ENCODE results near the gene SCN4A. TPM values are rescaled to one million over a fixed set of nuclear protein-coding genes. Genes with fewer than 3 reads are reported as not detected.

The SCN4A gene
- total RNA-seq, 1 donor from 2014 or later: 0.43 TPM

DNA sequence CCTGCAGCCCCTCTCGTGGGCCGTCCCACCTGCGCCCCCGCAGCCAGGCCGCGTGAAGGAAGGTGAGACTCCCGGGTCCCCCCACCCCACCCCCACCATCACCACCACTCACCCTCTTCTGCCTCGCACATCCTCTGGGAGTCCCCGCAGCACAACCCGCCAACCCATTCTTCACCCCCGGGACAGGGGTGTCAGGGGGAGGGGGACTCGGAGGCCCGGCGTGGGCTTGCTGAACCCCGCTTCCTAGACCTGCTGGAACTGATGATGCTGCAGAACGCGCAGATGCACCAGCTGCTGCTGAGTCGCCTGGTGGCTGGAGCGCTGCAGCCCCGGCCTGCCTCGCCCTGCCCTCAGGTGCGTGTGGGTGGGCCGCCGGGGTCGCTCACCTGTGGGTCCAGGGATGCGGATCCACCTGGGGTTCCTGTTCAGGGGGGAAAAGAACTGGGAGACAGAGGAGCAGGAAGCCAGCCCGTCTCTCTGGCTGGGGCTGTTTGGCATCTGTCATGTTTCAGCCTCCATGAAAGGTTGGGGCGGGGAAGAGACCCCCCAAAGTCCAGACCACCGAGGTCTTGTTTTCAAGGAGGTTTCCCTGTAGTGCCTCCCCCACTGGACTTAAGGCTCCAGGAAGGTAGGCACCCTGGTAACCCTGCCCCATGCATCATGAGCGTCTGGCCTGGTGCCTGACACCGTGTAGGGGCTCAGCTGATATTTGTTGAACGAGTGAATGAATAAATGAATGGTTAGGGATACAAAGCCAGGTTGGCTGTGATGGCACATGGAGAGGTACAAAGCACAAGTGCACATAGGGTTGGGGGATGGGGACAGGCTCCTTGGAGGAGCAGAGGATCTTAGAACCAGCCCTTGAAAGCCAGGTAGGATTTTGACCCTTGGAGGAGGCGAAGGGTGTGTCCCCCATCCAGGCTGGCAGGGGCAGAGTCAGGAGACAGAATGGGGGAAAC, 26.3 kb upstream of the SCN4A start:
- FAIRE-seq: no peak
- H3K4me3 Mint-ChIP-seq (ENCODE audit: unreplicated experiment): peak overlapping the region; percentile 56
- Histone ChIP-seq H3K4me2 (ENCODE audit: low read length) (peak overlapping the region; percentile 90), H3K79me2 (ENCODE audit: insufficient read depth, low read length) (no peaks in the 10 kb centered on the region), H3K36me3 (ENCODE audit: insufficient read depth, low read length) (no peaks in the 10 kb centered on the region), H3K4me3 (ENCODE audit: insufficient read depth, low read depth, low read length) (peak overlapping the region; percentile 64), H4K20me1 (ENCODE audit: insufficient read depth, low read length) (no peaks in the 10 kb centered on the region), H3K4me1 (ENCODE audit: insufficient read depth, low read length) (no peaks in the 10 kb centered on the region), H3K9me3 (ENCODE audit: insufficient read depth, low read depth, low read length) (no peaks in the 10 kb centered on the region), H3K9ac (ENCODE audit: low read length) (peak overlapping the region; percentile 63), H3K27ac (ENCODE audit: low read depth, low read length) (no peak overlapping the region), H3K27me3 (ENCODE audit: insufficient read depth, low read length) (peaks cover 24% of the 10 kb centered on the region), H2AFZ (ENCODE audit: low read depth, low read length) (peak overlapping the region; percentile 96)
- H3K36me3 Mint-ChIP-seq (ENCODE audit: low read depth, unreplicated experiment): no peaks in the 10 kb centered on the region
- TF ChIP-seq EZH2 (IDR thresholded peaks at IDR 0.05; ENCODE audit: insufficient read depth, low read length): no peak
- TF ChIP-seq, protein P1, sequence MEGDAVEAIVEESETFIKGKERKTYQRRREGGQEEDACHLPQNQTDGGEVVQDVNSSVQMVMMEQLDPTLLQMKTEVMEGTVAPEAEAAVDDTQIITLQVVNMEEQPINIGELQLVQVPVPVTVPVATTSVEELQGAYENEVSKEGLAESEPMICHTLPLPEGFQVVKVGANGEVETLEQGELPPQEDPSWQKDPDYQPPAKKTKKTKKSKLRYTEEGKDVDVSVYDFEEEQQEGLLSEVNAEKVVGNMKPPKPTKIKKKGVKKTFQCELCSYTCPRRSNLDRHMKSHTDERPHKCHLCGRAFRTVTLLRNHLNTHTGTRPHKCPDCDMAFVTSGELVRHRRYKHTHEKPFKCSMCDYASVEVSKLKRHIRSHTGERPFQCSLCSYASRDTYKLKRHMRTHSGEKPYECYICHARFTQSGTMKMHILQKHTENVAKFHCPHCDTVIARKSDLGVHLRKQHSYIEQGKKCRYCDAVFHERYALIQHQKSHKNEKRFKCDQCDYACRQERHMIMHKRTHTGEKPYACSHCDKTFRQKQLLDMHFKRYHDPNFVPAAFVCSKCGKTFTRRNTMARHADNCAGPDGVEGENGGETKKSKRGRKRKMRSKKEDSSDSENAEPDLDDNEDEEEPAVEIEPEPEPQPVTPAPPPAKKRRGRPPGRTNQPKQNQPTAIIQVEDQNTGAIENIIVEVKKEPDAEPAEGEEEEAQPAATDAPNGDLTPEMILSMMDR (IDR thresholded peaks at IDR 0.05; ENCODE audit: insufficient read depth, low read depth, low read length): no peak
- no peaks in the 10 kb centered on the region for H3K9me3 Mint-ChIP-seq (ENCODE audit: unreplicated experiment)
- H3K27ac Mint-ChIP-seq (ENCODE audit: unreplicated experiment): no peak overlapping the region
- peaks cover 49% of the 10 kb centered on the region for H3K27me3 Mint-ChIP-seq (ENCODE audit: low read depth, unreplicated experiment)
- no peaks in the 10 kb centered on the region for H3K4me1 Mint-ChIP-seq (ENCODE audit: low read depth, unreplicated experiment)
- no peak for DNase-seq (ENCODE audit: low read depth)

DNA sequence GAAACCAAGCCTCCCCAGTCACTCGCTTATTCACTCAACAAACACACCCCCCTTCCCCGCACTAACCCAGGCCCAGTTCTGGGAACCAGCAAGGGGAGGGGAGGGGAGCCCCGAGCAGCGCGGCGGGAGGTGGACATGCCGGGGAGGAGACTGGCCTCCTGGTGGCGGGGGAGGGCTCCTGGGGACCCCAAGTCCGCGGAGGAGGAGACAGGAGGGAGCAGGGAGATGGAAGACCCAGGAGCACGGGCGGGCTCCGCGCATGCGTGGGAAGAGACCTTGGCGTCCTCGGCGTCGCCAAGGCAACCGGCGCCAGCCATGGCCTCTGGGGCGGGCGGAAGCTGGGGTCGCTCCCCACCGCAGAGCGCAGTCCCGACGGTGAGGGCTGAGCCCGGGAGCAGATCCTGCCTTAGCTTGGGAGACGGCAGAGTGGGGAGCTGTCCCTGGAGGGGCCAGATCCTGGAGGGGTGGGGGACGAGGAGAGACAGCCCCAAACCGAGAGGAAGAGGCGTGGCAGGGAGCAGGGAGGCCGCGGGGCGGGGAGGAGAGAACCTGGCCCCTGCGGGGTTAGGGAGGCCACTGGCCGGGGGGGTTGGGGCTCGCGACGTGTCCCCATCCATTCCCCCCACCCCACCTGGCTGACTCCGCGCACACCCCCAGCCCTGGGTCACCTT, 25.5 kb upstream of the SCN4A start, which contains the start of gene PRR29:
Gene PRR29, plus strand, starts transcription at position 302 of the 671 bp plus-strand sequence. Its CDS starts 14 bp downstream, at position 316.
- H3K4me1 Mint-ChIP-seq (ENCODE audit: low read depth, unreplicated experiment): no peaks in the 10 kb centered on the region
- H3K9me3 ChIP-seq (ENCODE audit: insufficient read depth, low read depth, low read length): no peaks in the 10 kb centered on the region
- peaks cover 46% of the 10 kb centered on the region for H3K27me3 Mint-ChIP-seq (ENCODE audit: low read depth, unreplicated experiment)
- no peaks in the 10 kb centered on the region for H3K4me1 ChIP-seq (ENCODE audit: insufficient read depth, low read length)
- H3K9ac ChIP-seq (ENCODE audit: low read length): peak within 1 kb of the TSS; percentile 63
- H3K27ac ChIP-seq (ENCODE audit: low read depth, low read length): no peak within 1 kb of the TSS
- no peaks in the 10 kb centered on the region for H4K20me1 ChIP-seq (ENCODE audit: insufficient read depth, low read length)
- H3K27ac Mint-ChIP-seq (ENCODE audit: unreplicated experiment): no peak within 1 kb of the TSS
- H2AFZ ChIP-seq (ENCODE audit: low read depth, low read length): peak within 1 kb of the TSS; percentile 96
- H3K36me3 ChIP-seq (ENCODE audit: insufficient read depth, low read length): no peaks in the 10 kb centered on the region
- H3K27me3 ChIP-seq (ENCODE audit: insufficient read depth, low read length): peaks cover 28% of the 10 kb centered on the region
- peak within 1 kb of the TSS; percentile 80 for H3K4me3 Mint-ChIP-seq (ENCODE audit: unreplicated experiment)
- DNase-seq (ENCODE audit: low read depth) (no peak), FAIRE-seq (no peak)
- peak within 1 kb of the TSS; percentile 64 for H3K4me3 ChIP-seq (ENCODE audit: insufficient read depth, low read depth, low read length)
- no peaks in the 10 kb centered on the region for H3K9me3 Mint-ChIP-seq (ENCODE audit: unreplicated experiment)
- peak within 1 kb of the TSS; percentile 90 for H3K4me2 ChIP-seq (ENCODE audit: low read length)
- TF ChIP-seq, protein P1 (IDR thresholded peaks at IDR 0.05; ENCODE audit: insufficient read depth, low read depth, low read length): no peak
- TF ChIP-seq EZH2 (IDR thresholded peaks at IDR 0.05; ENCODE audit: insufficient read depth, low read length): no peak
- no peaks in the 10 kb centered on the region for H3K79me2 ChIP-seq (ENCODE audit: insufficient read depth, low read length)
- no peaks in the 10 kb centered on the region for H3K36me3 Mint-ChIP-seq (ENCODE audit: low read depth, unreplicated experiment)

All from astrocyte (in vitro differentiated cells and primary cell).